ENCODE results near the gene SLC4A5. TPM values are rescaled to one million over a fixed set of nuclear protein-coding genes. Genes with fewer than 3 reads are reported as not detected.

Gene SLC4A5
- total RNA-seq, 1 donor = under 0.01 TPM

- DNase-seq (ENCODE audit: low read depth) = no peak
Observed at GRCh38 chr2:74304332-74305148, 38.7 kb downstream of the SLC4A5 start.

DNA sequence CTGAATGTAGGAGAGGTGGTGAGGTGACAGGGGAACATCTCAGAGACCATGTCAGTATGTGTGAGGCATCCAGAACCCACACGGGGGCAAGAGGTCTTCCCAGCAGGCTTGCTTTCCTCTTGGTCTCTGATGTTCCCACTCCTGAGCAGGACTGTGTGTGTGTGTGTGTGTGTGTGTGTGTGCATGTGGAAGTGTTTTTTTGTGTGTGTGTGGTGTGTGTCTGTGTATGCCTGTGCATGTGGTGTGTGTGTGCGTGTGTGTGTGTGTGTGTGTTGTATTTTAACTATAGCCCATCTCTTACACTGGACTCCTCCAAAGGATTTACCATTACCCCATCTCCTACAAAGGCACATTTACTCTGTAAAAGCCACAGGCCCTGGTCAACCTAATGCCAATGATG is 40.4 kb downstream of the SLC4A5 start:
- TF ChIP-seq, protein P1, sequence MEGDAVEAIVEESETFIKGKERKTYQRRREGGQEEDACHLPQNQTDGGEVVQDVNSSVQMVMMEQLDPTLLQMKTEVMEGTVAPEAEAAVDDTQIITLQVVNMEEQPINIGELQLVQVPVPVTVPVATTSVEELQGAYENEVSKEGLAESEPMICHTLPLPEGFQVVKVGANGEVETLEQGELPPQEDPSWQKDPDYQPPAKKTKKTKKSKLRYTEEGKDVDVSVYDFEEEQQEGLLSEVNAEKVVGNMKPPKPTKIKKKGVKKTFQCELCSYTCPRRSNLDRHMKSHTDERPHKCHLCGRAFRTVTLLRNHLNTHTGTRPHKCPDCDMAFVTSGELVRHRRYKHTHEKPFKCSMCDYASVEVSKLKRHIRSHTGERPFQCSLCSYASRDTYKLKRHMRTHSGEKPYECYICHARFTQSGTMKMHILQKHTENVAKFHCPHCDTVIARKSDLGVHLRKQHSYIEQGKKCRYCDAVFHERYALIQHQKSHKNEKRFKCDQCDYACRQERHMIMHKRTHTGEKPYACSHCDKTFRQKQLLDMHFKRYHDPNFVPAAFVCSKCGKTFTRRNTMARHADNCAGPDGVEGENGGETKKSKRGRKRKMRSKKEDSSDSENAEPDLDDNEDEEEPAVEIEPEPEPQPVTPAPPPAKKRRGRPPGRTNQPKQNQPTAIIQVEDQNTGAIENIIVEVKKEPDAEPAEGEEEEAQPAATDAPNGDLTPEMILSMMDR (IDR thresholded peaks at IDR 0.05; ENCODE audit: insufficient read depth, low read depth, low read length) = no peak
- no peak for DNase-seq (ENCODE audit: low read depth)
- H3K4me3 ChIP-seq (ENCODE audit: low read depth, low read length) = no peak overlapping the region

More at GRCh38 chr2:74304332-74305148, 38.7 kb downstream of the SLC4A5 start:
- TF ChIP-seq, protein P1 (IDR thresholded peaks at IDR 0.05; ENCODE audit: insufficient read depth, low read depth, low read length) = no peak
- H3K4me3 ChIP-seq (ENCODE audit: low read depth, low read length) = no peak overlapping the region

- DNase-seq (ENCODE audit: low read depth) = no peak
- TF ChIP-seq, protein P1 (IDR thresholded peaks at IDR 0.05; ENCODE audit: insufficient read depth, low read depth, low read length) = no peak
- no peak overlapping the region for H3K4me3 ChIP-seq (ENCODE audit: low read depth, low read length)
Observed at GRCh38 chr2:74301262-74301661, 42.0 kb downstream of the SLC4A5 start.

DNA sequence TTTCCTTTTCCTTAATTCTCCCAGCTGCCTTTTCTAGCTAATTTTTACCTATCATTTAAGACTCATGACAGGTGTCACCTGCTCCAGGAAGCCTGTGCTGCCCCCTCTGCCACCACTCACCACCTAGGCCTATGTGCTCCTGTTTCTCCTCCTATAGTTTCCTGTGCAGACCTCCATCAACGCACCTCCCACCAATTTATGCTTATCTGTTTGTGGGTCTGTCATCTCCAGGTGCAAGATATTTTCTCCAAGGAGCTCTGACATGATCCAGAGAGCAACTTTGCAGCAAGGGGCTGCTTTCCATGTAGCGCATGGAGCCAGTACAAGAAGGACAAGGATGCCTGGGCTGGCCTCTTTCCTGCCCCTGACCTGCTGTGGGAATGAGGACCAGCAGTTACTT is 42.7 kb downstream of the SLC4A5 start:
- TF ChIP-seq, protein P1 (IDR thresholded peaks at IDR 0.05; ENCODE audit: insufficient read depth, low read depth, low read length) = no peak
- H3K4me3 ChIP-seq (ENCODE audit: low read depth, low read length) = no peak overlapping the region
- no peak for DNase-seq (ENCODE audit: low read depth)

DNA sequence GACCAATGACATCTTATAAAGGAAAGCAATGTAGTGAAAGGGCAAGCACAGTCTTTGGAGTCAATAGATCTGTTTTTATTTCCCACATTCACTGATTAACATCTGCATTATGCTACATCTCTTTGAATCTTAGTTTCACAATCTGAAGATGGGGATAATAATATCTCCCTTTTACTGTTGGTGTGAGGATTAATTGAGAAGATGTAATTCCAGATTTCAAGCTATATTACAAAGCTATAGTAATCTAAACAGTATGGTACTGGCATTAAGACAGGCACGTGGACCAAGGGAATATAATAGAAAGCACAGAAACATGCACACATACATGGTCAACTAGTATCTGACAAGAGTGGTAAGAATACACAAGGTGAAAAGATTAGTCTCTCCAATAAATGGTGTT is 45.3 kb downstream of the SLC4A5 start:
- DNase-seq (ENCODE audit: low read depth) = no peak
- no peak overlapping the region for H3K4me3 ChIP-seq (ENCODE audit: low read depth, low read length)
- TF ChIP-seq, protein P1 (IDR thresholded peaks at IDR 0.05; ENCODE audit: insufficient read depth, low read depth, low read length) = no peak

GRCh38 chr2:74297391-74297790 is 45.8 kb downstream of the SLC4A5 start:
- no peak for DNase-seq (ENCODE audit: low read depth)
- TF ChIP-seq, protein P1 (IDR thresholded peaks at IDR 0.05; ENCODE audit: insufficient read depth, low read depth, low read length) = no peak
- no peak overlapping the region for H3K4me3 ChIP-seq (ENCODE audit: low read depth, low read length)
